Upper lobe of right lung (tissue), 1 donor: ENCODE data around the gene SLC25A29. TPM values are rescaled to one million over a fixed set of nuclear protein-coding genes. Genes with fewer than 3 reads are reported as not detected.

Source experiments
- ATAC-seq: fragments of 200-7000 bp; cut with Tn5 transposase; one replicate; pipeline ENCODE4 v1.9.1; 2020; ENCODE audit warnings: mild to moderate bottlenecking, moderate library complexity
- DNase-seq: peaks from one replicate; pipeline ENCODE4 v3.0.0-alpha.2; 2020
- H3K27ac ChIP-seq: fragments of 200-600 bp; one replicate; pipeline ENCODE4 v1.8.0; 2022
- H3K27me3 ChIP-seq: fragments of 200-600 bp; one replicate; pipeline ENCODE4 v1.8.0; 2022; ENCODE audit warnings: mild to moderate bottlenecking
- H3K36me3 ChIP-seq: fragments of 200-600 bp; one replicate; pipeline ENCODE4 v1.8.0; 2022
- H3K4me1 ChIP-seq: fragments of 200-600 bp; one replicate; pipeline ENCODE4 v1.8.0; 2022
- H3K4me3 ChIP-seq: fragments of 200-600 bp; one replicate; pipeline ENCODE4 v1.8.0; 2022; ENCODE audit warnings: mild to moderate bottlenecking
- H3K9me3 ChIP-seq: fragments of 200-600 bp; one replicate; pipeline ENCODE4 v1.8.0; 2022
- intact Hi-C: fragments of 100-400 bp; cut with DNase I; formaldehyde crosslinking; loops from one replicate; pipeline ENCODE4 v1.11.0; 2022
- total RNA-seq: library from RNA; stranded (reverse); fragmentation: NEBNext Ultra II Directional; extraction: Animal tissue kit (Norgen Biotek cat#: 25700); gene quantifications from one replicate; pipeline ENCODE4 v1.2.1, GENCODE V29; 2021
- TF ChIP-seq, protein P1 (sequence below): fragments of 200-600 bp; IDR thresholded peaks from one replicate; pipeline ENCODE4 v1.8.0; 2022; ENCODE audit warnings: antibody characterized with exemption
- donor health status: DM: no; HTN: yes; CAD: no; lungs with severe emphysema.

SLC25A29 gene
- total RNA-seq, 1 donor from 2014 or later = 104 TPM

DNA sequence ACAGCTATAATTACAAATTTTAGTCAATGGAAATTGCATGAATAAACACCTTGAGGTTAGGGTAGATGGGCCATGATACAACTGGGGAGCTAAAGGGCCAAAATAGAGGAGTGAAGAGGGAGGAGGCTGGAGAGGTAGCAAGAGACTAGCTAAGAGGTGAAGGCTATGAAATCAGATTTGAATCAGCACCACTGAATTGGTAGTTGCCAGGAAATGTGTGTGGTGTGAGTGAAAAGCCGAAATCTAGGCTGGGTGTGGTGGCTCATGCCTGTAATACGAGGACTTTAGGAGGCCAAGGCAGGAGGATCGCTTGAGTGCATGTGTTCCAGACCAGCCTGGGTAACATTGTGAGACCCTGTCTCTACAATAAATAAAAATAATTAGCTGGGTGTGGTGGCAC lies 44.6 kb downstream of the SLC25A29 start:
- no peaks in the 10 kb centered on the region for H3K9me3 ChIP-seq
- peaks cover 43% of the 10 kb centered on the region for H3K4me1 ChIP-seq
- intact Hi-C loops = no loop called here
- ATAC-seq (no peak), DNase-seq (no peak)
- H3K27ac ChIP-seq = peak overlapping the region; percentile 30
- H3K36me3 ChIP-seq = peaks cover 29% of the 10 kb centered on the region
- no peak overlapping the region for H3K4me3 ChIP-seq
- TF ChIP-seq, protein P1, sequence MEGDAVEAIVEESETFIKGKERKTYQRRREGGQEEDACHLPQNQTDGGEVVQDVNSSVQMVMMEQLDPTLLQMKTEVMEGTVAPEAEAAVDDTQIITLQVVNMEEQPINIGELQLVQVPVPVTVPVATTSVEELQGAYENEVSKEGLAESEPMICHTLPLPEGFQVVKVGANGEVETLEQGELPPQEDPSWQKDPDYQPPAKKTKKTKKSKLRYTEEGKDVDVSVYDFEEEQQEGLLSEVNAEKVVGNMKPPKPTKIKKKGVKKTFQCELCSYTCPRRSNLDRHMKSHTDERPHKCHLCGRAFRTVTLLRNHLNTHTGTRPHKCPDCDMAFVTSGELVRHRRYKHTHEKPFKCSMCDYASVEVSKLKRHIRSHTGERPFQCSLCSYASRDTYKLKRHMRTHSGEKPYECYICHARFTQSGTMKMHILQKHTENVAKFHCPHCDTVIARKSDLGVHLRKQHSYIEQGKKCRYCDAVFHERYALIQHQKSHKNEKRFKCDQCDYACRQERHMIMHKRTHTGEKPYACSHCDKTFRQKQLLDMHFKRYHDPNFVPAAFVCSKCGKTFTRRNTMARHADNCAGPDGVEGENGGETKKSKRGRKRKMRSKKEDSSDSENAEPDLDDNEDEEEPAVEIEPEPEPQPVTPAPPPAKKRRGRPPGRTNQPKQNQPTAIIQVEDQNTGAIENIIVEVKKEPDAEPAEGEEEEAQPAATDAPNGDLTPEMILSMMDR = no peak
- no peaks in the 10 kb centered on the region for H3K27me3 ChIP-seq

DNA sequence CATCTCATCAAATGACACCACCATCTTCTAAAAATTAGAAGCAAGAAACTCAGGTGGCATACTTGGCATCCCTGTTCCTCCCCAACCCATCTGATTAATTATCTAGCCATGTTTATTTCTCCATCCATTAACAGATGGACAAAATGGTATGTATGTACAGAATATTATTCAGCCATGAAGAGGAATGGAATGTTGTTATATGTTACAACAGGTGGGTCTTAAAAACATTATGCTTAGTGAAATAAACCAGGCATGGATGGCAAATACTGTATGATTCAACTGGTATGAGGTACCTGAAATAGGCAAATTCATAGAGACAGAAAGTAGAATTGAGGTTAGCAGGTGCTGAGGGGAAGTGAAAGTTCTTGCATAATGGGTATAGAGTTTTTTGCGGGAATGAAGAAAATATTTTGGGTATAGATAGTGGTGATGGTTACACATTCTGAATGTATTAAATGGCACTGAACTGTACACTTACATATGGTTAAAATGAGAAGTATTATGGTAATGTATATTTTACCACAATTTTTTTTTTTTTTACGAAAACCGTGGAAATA lies 49.8 kb downstream of the SLC25A29 start:
- Histone ChIP-seq H3K4me3 (no peak overlapping the region), H3K9me3 (no peaks in the 10 kb centered on the region), H3K36me3 (no peaks in the 10 kb centered on the region), H3K4me1 (peaks cover 50% of the 10 kb centered on the region), H3K27ac (no peak overlapping the region), H3K27me3 (no peaks in the 10 kb centered on the region)
- TF ChIP-seq, protein P1 = no peak
- ATAC-seq (no peak), DNase-seq (no peak)
- intact Hi-C loops = no loop called here

GRCh38 chr14:100252684-100253083 lies 53.6 kb downstream of the SLC25A29 start:
- Histone ChIP-seq H3K27me3 (no peaks in the 10 kb centered on the region), H3K4me1 (peaks cover 50% of the 10 kb centered on the region), H3K4me3 (no peak overlapping the region), H3K27ac (no peak overlapping the region), H3K9me3 (no peaks in the 10 kb centered on the region), H3K36me3 (no peaks in the 10 kb centered on the region)
- intact Hi-C loops = no loop called here
- TF ChIP-seq, protein P1 = no peak
- ATAC-seq (no peak), DNase-seq (no peak)

DNA sequence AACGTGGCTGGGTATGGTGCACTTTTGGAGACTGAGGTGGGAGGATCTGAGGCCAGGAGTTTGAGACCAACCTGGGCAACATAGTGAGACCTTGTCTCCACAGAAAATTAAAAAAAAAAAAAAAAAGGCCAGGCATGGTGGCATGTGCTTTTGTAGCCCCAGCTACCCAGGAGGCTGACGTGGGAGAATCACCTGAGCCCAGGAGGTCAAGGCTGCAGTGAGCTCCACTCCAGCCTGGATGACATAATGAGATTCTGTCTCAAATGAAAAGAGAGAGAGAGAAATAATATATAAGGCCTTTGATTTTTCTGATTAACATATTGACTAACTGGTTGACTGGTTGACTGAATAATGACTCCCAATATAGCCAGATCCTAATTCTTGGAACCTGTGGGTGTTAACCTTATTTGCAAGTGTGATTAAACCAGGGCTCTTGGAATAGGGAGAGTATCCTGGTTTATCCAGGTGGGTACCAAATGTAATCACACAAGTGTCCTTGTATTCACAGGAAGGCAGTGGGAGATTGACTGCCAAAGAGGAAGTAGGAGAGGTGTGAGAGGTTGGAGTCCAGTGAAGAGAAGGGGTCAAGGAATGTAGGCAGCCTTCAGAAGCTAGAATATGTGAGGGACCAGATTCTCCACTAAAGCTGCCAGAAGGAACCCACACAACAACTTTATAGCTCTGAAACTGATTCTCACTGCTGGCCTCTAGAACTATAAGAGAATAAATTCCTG lies 55.3 kb downstream of the SLC25A29 start:
- Histone ChIP-seq H3K4me1 (peaks cover 58% of the 10 kb centered on the region), H3K4me3 (no peak overlapping the region), H3K27ac (no peak overlapping the region), H3K27me3 (no peaks in the 10 kb centered on the region), H3K36me3 (no peaks in the 10 kb centered on the region), H3K9me3 (no peaks in the 10 kb centered on the region)
- no peak for ATAC-seq
- TF ChIP-seq, protein P1 = no peak
- intact Hi-C loops = no loop called here
- no peak for DNase-seq

DNA sequence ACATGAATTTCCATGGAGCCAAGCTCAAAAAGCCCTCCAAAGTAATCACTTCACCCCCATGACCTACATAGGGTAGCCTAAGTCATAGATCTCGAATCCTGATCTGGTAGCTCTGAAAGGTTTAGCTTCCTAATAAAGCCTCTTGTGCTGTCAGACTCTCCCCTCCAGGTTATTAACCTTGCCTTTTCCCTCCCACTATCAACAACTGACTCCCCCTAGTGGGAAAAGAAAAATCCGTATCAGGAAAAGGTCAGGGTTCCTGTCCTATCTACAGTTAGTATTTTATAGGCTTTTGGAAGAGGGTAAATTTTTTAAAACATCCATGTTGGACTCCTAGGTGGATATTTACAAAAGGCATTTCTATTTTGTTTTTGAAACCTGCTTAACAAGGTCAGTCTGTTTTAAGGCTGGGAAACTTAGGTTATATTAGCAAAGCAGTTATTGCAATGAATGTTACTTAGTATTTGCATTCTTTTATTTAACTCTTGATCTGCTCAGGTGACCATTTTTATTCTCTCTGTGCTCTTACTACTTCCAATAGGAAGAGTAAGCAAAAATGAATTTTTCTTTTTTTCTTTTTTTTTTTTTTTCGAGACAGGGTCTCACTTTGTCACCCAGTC lies 59.3 kb downstream of the SLC25A29 start:
- intact Hi-C loops = no loop called here
- Histone ChIP-seq H3K4me1 (peaks cover 76% of the 10 kb centered on the region), H3K36me3 (no peaks in the 10 kb centered on the region), H3K9me3 (no peaks in the 10 kb centered on the region), H3K4me3 (no peak overlapping the region), H3K27ac (no peak overlapping the region), H3K27me3 (no peaks in the 10 kb centered on the region)
- DNase-seq (no peak), ATAC-seq (peak; percentile 86)
- TF ChIP-seq, protein P1 = peak; percentile 61
